Adrenal gland (tissue), 5 donors: ENCODE measurements around the gene RAD17.

ENCODE experiments used
- POLR2A ChIP-seq, 2 donors: fragments of 450-650 bp; IDR thresholded peaks; one replicate each; pipeline ENCODE4 v1.6.1; 2017; ENCODE audit warnings: antibody characterized with exemption in 2 of 2, mild to moderate bottlenecking in 2 of 2, moderate library complexity in 1 of 2
- TF ChIP-seq, protein P1 (sequence below), 6 experiments: fragments of 450-650 bp in 4 of 6; fragments of 200-600 bp in 2 of 6; sonication (generic) in 1 of 6; IDR thresholded peaks; 1 replicate in 5 of 6; 2 replicates in 1 of 6; pipeline versions ENCODE4 v1.5.1 to v1.8.0; 2016 to 2021; ENCODE audit warnings: antibody characterized with exemption in 6 of 6, mild to moderate bottlenecking in 2 of 6, moderate library complexity in 1 of 6
- donor health status: DM: no; HTN: no; CAD: no.

DNA sequence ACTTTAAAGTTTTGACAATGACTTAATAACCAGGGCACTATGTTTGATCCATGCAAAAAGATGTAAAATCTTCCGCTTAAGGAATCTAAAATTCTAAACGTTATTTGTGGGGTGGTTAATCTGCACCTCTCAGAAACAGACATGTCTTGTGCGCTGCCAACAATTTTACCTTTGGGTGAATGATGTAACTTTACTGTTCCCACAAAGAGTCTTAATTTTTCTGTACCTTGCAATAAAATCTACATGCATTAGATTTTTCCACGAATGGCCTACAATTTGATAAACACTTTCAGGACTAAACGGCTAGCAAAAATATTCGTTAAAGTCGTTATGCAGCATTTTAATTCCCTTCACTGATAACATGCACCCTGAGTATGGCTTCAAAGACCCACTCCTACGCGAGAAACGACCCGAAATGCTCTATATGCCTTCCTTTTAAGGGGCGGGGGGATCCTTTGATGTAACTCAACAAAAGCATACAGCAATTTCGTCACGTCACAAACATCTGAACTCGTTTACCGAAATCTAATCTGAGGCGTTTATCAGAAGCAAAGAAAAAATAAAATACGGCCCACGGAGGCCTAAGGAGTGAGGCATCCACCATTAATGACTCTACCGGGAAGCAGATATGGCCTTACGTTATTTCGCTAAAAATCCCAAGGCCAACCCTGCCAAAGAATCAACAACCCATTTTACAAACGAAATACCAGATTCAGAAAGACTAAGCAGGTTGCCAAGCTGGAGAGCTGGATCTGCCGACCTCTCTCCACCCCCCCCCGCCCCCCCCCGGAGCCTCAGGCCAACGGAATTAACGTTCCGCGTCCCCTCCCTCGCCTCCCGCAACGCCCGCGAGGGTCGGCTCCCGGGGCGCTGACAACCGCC, 919 bp upstream of the RAD17 start:
- TF ChIP-seq, protein P1, sequence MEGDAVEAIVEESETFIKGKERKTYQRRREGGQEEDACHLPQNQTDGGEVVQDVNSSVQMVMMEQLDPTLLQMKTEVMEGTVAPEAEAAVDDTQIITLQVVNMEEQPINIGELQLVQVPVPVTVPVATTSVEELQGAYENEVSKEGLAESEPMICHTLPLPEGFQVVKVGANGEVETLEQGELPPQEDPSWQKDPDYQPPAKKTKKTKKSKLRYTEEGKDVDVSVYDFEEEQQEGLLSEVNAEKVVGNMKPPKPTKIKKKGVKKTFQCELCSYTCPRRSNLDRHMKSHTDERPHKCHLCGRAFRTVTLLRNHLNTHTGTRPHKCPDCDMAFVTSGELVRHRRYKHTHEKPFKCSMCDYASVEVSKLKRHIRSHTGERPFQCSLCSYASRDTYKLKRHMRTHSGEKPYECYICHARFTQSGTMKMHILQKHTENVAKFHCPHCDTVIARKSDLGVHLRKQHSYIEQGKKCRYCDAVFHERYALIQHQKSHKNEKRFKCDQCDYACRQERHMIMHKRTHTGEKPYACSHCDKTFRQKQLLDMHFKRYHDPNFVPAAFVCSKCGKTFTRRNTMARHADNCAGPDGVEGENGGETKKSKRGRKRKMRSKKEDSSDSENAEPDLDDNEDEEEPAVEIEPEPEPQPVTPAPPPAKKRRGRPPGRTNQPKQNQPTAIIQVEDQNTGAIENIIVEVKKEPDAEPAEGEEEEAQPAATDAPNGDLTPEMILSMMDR (IDR thresholded peaks at IDR 0.05) = no peak
- no peak for TF ChIP-seq POLR2A (IDR thresholded peaks at IDR 0.05)
